Measurements from ENCODE around the gene NOP53.
"Not testable (repeated sequence)": the region's sequence is repeated elsewhere in the genome, so short reads cannot be mapped to it uniquely, and the experiment has no call there.

Gene NOP53

GRCh38 chr19:47778049-47778953, 33.0 kb downstream of the NOP53 start, which contains the start of gene SELENOW:
TSS of gene SELENOW (plus strand) at chr19:47778703. CDS start at chr19:47778786, 83 bp downstream.
- peak; percentile 55 for DNase-seq

GRCh38 chr19:47778954-47779351, 33.6 kb downstream of the NOP53 start:
- no peak for DNase-seq

- no peak for DNase-seq
These were observed 34.3 kb downstream of the NOP53 start for GRCh38 chr19:47779524-47780214.

GRCh38 chr19:47780215-47780551, 34.8 kb downstream of the NOP53 start:
- no peak for DNase-seq

- no peak for DNase-seq
These were observed 36.4 kb downstream of the NOP53 start for GRCh38 chr19:47781590-47782262.

GRCh38 chr19:47786566-47786965, 41.2 kb downstream of the NOP53 start:
- no peak for DNase-seq

- DNase-seq: not testable (repeated sequence)
These were observed 42.0 kb downstream of the NOP53 start for GRCh38 chr19:47787307-47787706.

- not testable (repeated sequence) for DNase-seq
These were observed 44.5 kb downstream of the NOP53 start for GRCh38 chr19:47789811-47790210.

- DNase-seq: peak; percentile 50
These were observed 45.1 kb downstream of the NOP53 start for GRCh38 chr19:47790398-47790814.

GRCh38 chr19:47792616-47793015, 47.3 kb downstream of the NOP53 start:
- DNase-seq: no peak

- no peak for DNase-seq
These were observed 49.2 kb downstream of the NOP53 start for GRCh38 chr19:47794526-47794925.

- DNase-seq: no peak
These were observed 51.4 kb downstream of the NOP53 start for GRCh38 chr19:47796785-47797184.

- no peak for DNase-seq
These were observed 52.9 kb downstream of the NOP53 start for GRCh38 chr19:47797996-47798903.

- DNase-seq: no peak
These were observed 53.5 kb downstream of the NOP53 start for GRCh38 chr19:47798904-47799266.

- no peak for DNase-seq
These were observed 55.9 kb downstream of the NOP53 start for GRCh38 chr19:47801270-47801669.

- DNase-seq: no peak
These were observed 57.2 kb downstream of the NOP53 start for GRCh38 chr19:47802521-47803043.

- not testable (repeated sequence) for DNase-seq
These were observed 57.8 kb downstream of the NOP53 start for GRCh38 chr19:47803148-47803547.

GRCh38 chr19:47803671-47804070, 58.3 kb downstream of the NOP53 start:
- DNase-seq: not testable (repeated sequence)

- not testable (repeated sequence) for DNase-seq
These were observed 59.1 kb downstream of the NOP53 start, which contains the start of gene TPRX1 for GRCh38 chr19:47804451-47804850. TSS of gene TPRX1 (minus strand) at chr19:47804551. CDS start at chr19:47804539, 12 bp downstream.

- no peak for DNase-seq
These were observed 60.0 kb downstream of the NOP53 start for GRCh38 chr19:47805313-47805712.

- no peak for DNase-seq
These were observed 61.1 kb downstream of the NOP53 start for GRCh38 chr19:47806435-47806834.
